Panc1 (cell line): ENCODE results near the gene CYP2W1.

Source experiments
- CTCF ChIP-seq: fragments of 450-650 bp; IDR thresholded peaks from 2 replicates; pipeline ENCODE4 v1.5.1; 2017; ENCODE audit warnings: mild to moderate bottlenecking
- POLR2AphosphoS5 ChIP-seq: IDR thresholded peaks from 2 replicates; pipeline ENCODE4 v1.6.1; 2012; ENCODE audit warnings: mild to moderate bottlenecking, low read depth, low read length, moderate library complexity
- REST ChIP-seq, 2 experiments: IDR thresholded peaks; 2 replicates each; pipeline ENCODE4 v1.6.1; 2011 to 2012; ENCODE audit warnings: low read depth in 2 of 2, control low read depth in 1 of 2, low read length in 1 of 2, mild to moderate bottlenecking in 1 of 2, moderate library complexity in 1 of 2; ENCODE audit not compliant: insufficient read depth in 1 of 2
- SIN3A ChIP-seq: IDR thresholded peaks from 2 replicates; pipeline ENCODE4 v1.6.1; 2012; ENCODE audit warnings: low read depth, mild to moderate bottlenecking, low read length, moderate library complexity, borderline replicate concordance; ENCODE audit not compliant: insufficient read depth
- TCF7L2 ChIP-seq: IDR thresholded peaks from 2 replicates; pipeline ENCODE4 v1.6.1; 2011; ENCODE audit warnings: mild to moderate bottlenecking, low read depth, low read length, inconsistent platforms

GRCh38 chr7:1019789-1020610 lies 37.0 kb downstream of the CYP2W1 start:
- TF ChIP-seq CTCF (no peak), POLR2AphosphoS5 (no peak), REST (IDR thresholded peaks at IDR 0.05; ENCODE audit: insufficient read depth in 1 of 2, low read depth in 2 of 2, low read length in 1 of 2) (no peak), TCF7L2 (no peak), SIN3A (no peak)
